SK-N-MC (cell line): ENCODE data around the gene FAT4.

ENCODE experiments used
- DNase-seq: peaks from one replicate; pipeline ENCODE4 v3.0.0-alpha.2; 2011; ENCODE audit warnings: low read depth, low spot score
- H3K27ac ChIP-seq: fragments of 200-600 bp; sonication (generic); 2 replicates; pipeline ENCODE4 v1.5.1; 2016; ENCODE audit warnings: mixed run types
- H3K36me3 ChIP-seq: fragments of 200-600 bp; sonication (generic); 2 replicates; pipeline ENCODE4 v1.6.1; 2017; ENCODE audit warnings: antibody characterized with exemption, low read length, mixed read lengths; ENCODE audit not compliant: insufficient read depth
- H3K4me3 ChIP-seq: fragments of 200-600 bp; sonication (generic); 2 replicates; pipeline ENCODE4 v1.5.1; 2016
- H3K9ac ChIP-seq: fragments of 200-600 bp; sonication (generic); 2 replicates; pipeline ENCODE4 v1.8.0; 2017; ENCODE audit warnings: mixed run types, mixed read lengths; ENCODE audit not compliant: insufficient read length
- H3K9me3 ChIP-seq: fragments of 200-600 bp; sonication (generic); 2 replicates; pipeline ENCODE4 v1.6.1; 2017; ENCODE audit warnings: low read depth, mild to moderate bottlenecking, antibody characterized with exemption, low read length, moderate library complexity, mixed read lengths
- EZH2 ChIP-seq: fragments of 200-600 bp; sonication (generic); IDR thresholded peaks from one replicate; pipeline ENCODE4 v1.6.1; 2017; ENCODE audit warnings: antibody characterized with exemption
- FOXP2 ChIP-seq: optimal IDR thresholded peaks from 2 replicates; pipeline ENCODE3; 2011; ENCODE audit warnings: mild to moderate bottlenecking, moderate library complexity; ENCODE audit not compliant: insufficient read depth; ENCODE audit errors: extremely low read length, control extremely low read depth
- POLR2AphosphoS5 ChIP-seq: IDR thresholded peaks from 2 replicates; pipeline ENCODE4 v1.6.1; 2012; ENCODE audit warnings: mild to moderate bottlenecking, low read depth, low read length, borderline replicate concordance

Gene FAT4

DNA sequence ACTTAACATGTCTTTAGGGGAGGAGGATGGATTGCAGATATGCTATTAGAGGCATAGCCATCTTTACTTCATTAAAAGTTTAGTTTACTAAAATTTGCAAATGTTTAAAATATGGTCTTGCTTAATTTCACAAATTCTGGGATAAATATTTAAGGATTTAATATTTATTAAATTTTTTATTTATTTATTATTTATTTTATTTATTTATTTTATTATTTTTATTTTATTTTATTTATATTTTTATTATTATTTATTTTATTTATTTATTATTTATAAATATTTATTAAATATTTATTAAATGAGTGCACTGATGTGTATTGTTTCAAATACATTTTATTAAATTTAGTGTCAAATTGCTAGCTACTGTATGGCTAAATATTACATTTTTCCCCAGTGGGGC lies 46.0 kb downstream of the FAT4 start:
- Histone ChIP-seq H3K27ac (no peak overlapping the region), H3K36me3 (peaks cover 56% of the 10 kb centered on the region), H3K9me3 (no peaks in the 10 kb centered on the region), H3K4me3 (no peak overlapping the region), H3K9ac (no peak overlapping the region)
- TF ChIP-seq FOXP2 = no peak
- no peak for TF ChIP-seq POLR2AphosphoS5
- no peak for TF ChIP-seq EZH2
- DNase-seq = no peak
